DND-41 (cell line): ENCODE data around the gene CCL7.

Source experiments
- ATAC-seq: fragments of 200-7000 bp; cut with Tn5 transposase; 3 replicates; pipeline ENCODE4 v1.9.1; 2021; ENCODE audit warnings: low read depth; ENCODE audit not compliant: insufficient read depth
- DNase-seq: peaks from one replicate; pipeline ENCODE4 v3.0.0-alpha.2; 2020
- H2AFZ ChIP-seq: 2 replicates; pipeline ENCODE4 v1.6.0; 2012; ENCODE audit warnings: low read depth, low read length
- H3K27ac ChIP-seq: 2 replicates; pipeline ENCODE4 v1.5.1; 2012; ENCODE audit warnings: low read length, inconsistent platforms
- H3K27me3 ChIP-seq: fragments of 200-600 bp; sonication (generic); 2 replicates; pipeline ENCODE4 v1.6.0; 2012; ENCODE audit warnings: low read length, mild to moderate bottlenecking, inconsistent platforms; ENCODE audit not compliant: insufficient read depth, poor library complexity
- H3K36me3 ChIP-seq: 2 replicates; pipeline ENCODE4 v1.5.1; 2012; ENCODE audit warnings: low read length, inconsistent platforms; ENCODE audit not compliant: insufficient read depth
- H3K4me1 ChIP-seq: 2 replicates; pipeline ENCODE4 v1.5.1; 2012; ENCODE audit warnings: mild to moderate bottlenecking, low read length; ENCODE audit not compliant: insufficient read depth
- H3K4me2 ChIP-seq: 2 replicates; pipeline ENCODE4 v1.6.0; 2012; ENCODE audit warnings: mild to moderate bottlenecking, moderate library complexity, low read length, inconsistent platforms; ENCODE audit not compliant: insufficient read depth
- H3K4me3 ChIP-seq, 2 experiments: fragments of 200-600 bp in 1 of 2; shearing (Covaris generic) in 1 of 2; 2 replicates each; pipeline ENCODE4 v1.5.1; 2012 to 2016; ENCODE audit warnings: inconsistent platforms in 2 of 2, low read length in 2 of 2, mild to moderate bottlenecking in 2 of 2, low read depth in 1 of 2, moderate library complexity in 1 of 2
- H3K79me2 ChIP-seq: 2 replicates; pipeline ENCODE4 v1.6.0; 2012; ENCODE audit warnings: low read length, inconsistent platforms; ENCODE audit not compliant: insufficient read depth
- H3K9ac ChIP-seq: 2 replicates; pipeline ENCODE4 v1.6.0; 2012; ENCODE audit warnings: low read depth, mild to moderate bottlenecking, inconsistent platforms, low read length, moderate library complexity
- H3K9me3 ChIP-seq: 2 replicates; pipeline ENCODE4 v1.5.1; 2012; ENCODE audit warnings: low read length, moderate library complexity, mild to moderate bottlenecking, inconsistent platforms; ENCODE audit not compliant: insufficient read depth, severe bottlenecking
- H4K20me1 ChIP-seq: 2 replicates; pipeline ENCODE4 v1.6.0; 2012; ENCODE audit warnings: low read length; ENCODE audit not compliant: insufficient read depth
- CTCF ChIP-seq: IDR thresholded peaks from 2 replicates; pipeline ENCODE4 v1.5.1; 2012; ENCODE audit warnings: borderline replicate concordance, low read length, moderate library complexity, mild to moderate bottlenecking; ENCODE audit not compliant: poor library complexity, severe bottlenecking; ENCODE audit errors: extremely low read depth
- EZH2 ChIP-seq: IDR thresholded peaks from 3 replicates; pipeline ENCODE4 v1.6.1; 2012; ENCODE audit warnings: borderline replicate concordance, low read depth, mild to moderate bottlenecking, moderate library complexity, low read length, inconsistent platforms; ENCODE audit not compliant: severe bottlenecking

Gene CCL7

GRCh38 chr17:34269969-34270368 is at the start of gene CCL7:
Gene CCL7 (plus strand): TSS chr17:34270221. CDS start chr17:34270291, 70 bp downstream.
- Histone ChIP-seq H4K20me1 (no peaks in the 10 kb centered on the region), H2AFZ (no peak within 1 kb of the TSS), H3K79me2 (no peaks in the 10 kb centered on the region), H3K4me2 (no peak within 1 kb of the TSS), H3K9me3 (no peaks in the 10 kb centered on the region), H3K9ac (no peak within 1 kb of the TSS), H3K27me3 (peaks cover 6% of the 10 kb centered on the region), H3K4me3 (no peak within 1 kb of the TSS), H3K4me1 (no peaks in the 10 kb centered on the region), H3K36me3 (no peaks in the 10 kb centered on the region), H3K27ac (no peak within 1 kb of the TSS)
- ATAC-seq = no peak
- no peak for DNase-seq
- TF ChIP-seq CTCF (no peak), EZH2 (no peak)

- H3K27ac ChIP-seq = no peak overlapping the region
These were observed 49.1 kb upstream of the CCL7 start for GRCh38 chr17:34220752-34221395.

GRCh38 chr17:34221411-34221810 is 48.6 kb upstream of the CCL7 start:
- H3K4me2 ChIP-seq = no peak overlapping the region
- no peak overlapping the region for H2AFZ ChIP-seq
- no peaks in the 10 kb centered on the region for H4K20me1 ChIP-seq
- H3K27ac ChIP-seq = no peak overlapping the region
- ATAC-seq (no peak), DNase-seq (no peak)
- H3K36me3 ChIP-seq = no peaks in the 10 kb centered on the region
- no peak overlapping the region for H3K4me3 ChIP-seq
- H3K9ac ChIP-seq = no peak overlapping the region
- no peaks in the 10 kb centered on the region for H3K9me3 ChIP-seq
- H3K79me2 ChIP-seq = no peaks in the 10 kb centered on the region
- TF ChIP-seq EZH2 (no peak), CTCF (no peak)
- H3K4me1 ChIP-seq = peaks cover 7% of the 10 kb centered on the region; the same call in 1 of the 2 replicates
- H3K27me3 ChIP-seq = peaks cover 6% of the 10 kb centered on the region

More at GRCh38 chr17:34220752-34221395, 49.1 kb upstream of the CCL7 start:
- H3K4me2 ChIP-seq = no peak overlapping the region
- H3K9ac ChIP-seq = no peak overlapping the region
- no peak overlapping the region for H2AFZ ChIP-seq
- peaks cover 6% of the 10 kb centered on the region for H3K27me3 ChIP-seq
- DNase-seq (no peak), ATAC-seq (no peak)
- H3K36me3 ChIP-seq = no peaks in the 10 kb centered on the region
- no peaks in the 10 kb centered on the region for H3K79me2 ChIP-seq
- peaks cover 10% of the 10 kb centered on the region; the same call in 1 of the 2 replicates for H3K4me1 ChIP-seq
- no peak overlapping the region for H3K4me3 ChIP-seq
- H4K20me1 ChIP-seq = no peaks in the 10 kb centered on the region
- TF ChIP-seq CTCF (no peak), EZH2 (no peak)
- no peaks in the 10 kb centered on the region for H3K9me3 ChIP-seq
